Activated CD8-positive, alpha-beta memory T cell treated with anti-CD3 and anti-CD28 coated beads for 24 hours (primary cell): ENCODE data around the gene MAPK4.
"Not testable (repeated sequence)": the region's sequence is repeated elsewhere in the genome, so short reads cannot be mapped to it uniquely, and the experiment has no call there.

ENCODE experiments used
- DNase-seq: peaks from one replicate; pipeline ENCODE4 v3.0.0-alpha.2; 2020

Gene MAPK4

DNA sequence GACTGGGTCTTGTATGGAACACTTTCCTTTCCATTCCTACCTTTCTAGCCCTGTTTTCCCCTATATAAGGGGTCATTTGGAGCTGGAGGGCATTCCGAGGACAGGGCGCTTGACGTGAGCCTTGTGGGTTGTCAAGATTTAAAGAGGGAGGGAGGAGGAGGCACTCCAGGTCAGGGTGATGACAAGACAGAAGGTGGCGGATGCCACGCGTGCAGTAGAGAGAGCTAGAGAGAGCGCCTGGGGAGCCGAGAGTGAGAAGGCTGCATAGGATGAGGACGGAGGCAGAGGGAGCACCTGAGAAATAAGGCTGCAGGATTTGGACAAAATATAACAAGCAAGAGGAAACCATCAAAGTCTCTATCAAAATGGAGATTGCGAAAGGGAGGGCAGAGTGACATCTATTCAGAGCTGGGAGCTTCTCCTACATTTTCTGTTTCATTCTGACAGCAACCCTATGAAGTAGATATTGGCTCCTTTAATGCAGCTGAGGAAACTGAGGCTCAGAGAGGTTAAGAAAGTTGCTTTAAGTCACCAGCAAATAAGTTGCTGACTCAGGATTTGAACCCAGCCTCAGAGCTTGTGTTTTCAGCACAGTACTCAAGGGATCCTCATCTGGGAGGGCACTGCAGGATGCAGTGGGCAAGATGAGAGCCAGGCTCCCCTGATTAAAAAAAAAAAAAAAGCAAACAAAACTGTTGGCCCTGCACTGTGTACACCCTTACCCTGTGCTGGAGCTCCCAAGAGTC lies 135.7 kb downstream of the MAPK4 start:
- no peak for DNase-seq

DNA sequence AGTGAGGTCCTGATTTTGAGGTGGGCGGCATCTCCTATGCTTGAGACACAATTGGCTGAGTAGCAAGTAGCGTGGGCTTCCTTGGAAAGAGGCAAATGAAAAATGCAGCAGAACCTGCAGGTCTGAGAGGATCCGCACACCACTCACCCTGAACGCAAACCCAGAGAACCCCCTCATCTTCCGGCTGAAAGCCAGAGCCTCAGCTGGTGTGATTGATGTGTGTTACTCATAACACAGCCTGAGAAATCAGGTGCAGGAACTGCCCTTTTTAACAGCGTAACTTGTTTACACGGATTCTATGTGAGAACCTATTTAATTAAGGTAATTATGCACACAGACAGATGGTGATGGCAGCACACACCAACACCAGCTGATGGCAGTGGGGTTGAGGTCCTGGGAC lies 136.5 kb downstream of the MAPK4 start:
- DNase-seq: no peak

- DNase-seq: no peak
Observed at GRCh38 chr18:50696929-50697328, 137.0 kb downstream of the MAPK4 start.

- no peak for DNase-seq
Observed at GRCh38 chr18:50697509-50697908, 137.6 kb downstream of the MAPK4 start.

DNA sequence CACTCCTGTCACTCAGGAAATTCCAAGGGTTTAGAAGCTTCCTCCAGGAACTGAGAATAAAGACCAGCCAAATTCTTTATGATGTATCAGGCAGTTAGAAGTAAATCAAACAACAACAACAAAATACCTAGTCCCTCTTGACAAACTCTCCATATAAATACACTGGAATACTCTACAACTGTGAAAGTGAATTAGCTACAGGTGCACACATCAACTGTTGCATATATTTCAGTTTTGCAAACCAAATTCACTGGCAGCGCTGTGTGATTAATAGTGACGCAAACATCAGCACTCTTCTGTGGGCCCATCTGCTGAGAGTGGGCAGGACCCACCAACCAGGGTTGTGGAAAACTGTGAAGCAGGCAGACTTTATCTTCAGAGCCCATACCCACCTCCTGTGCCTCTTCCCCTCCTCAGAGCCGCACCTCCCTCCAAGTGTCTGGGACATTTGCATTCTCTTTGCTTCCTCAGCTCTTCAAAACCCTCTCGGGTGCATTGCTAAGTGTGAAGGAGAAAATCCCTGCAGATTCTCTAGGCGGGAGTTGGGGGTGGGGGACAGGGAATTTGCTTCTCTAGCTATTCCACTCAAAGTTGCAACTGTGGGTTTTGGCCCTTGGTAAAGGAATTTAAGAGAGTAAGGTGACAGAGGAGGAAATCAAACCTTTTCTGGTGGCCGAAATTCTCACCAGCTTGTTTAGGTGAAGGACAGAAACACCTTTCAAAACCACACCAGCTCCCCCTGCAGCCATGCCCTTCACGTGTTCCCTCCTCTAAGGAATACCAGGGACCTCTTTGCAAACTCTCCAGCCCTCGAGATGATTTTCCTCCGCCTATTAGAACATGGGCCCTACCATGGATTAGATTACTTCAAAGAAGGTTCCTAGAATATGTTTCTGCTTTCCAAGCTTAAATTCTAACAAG lies 140.6 kb downstream of the MAPK4 start:
- DNase-seq: no peak

GRCh38 chr18:50704357-50704940 lies 144.6 kb downstream of the MAPK4 start:
- DNase-seq: no peak

DNA sequence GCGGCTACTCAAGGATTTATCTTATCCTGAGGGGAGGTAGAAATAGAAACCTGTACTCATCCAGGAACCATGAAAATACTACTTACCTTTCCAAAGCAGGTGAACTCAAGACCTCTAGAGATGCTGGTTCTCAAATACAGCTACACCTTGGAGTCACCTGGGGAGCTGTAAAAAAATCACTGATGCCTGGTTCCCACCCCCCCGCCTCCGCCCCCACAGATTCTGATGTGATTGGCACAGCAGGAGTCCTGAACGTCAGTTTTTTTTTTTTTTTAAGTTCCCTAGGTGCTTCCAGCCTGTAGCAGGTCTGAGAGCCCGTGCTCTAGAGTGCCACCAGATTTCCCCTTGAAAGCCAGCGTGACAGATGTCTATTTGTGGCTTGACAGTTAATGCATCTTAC lies 146.3 kb downstream of the MAPK4 start:
- DNase-seq: no peak

DNA sequence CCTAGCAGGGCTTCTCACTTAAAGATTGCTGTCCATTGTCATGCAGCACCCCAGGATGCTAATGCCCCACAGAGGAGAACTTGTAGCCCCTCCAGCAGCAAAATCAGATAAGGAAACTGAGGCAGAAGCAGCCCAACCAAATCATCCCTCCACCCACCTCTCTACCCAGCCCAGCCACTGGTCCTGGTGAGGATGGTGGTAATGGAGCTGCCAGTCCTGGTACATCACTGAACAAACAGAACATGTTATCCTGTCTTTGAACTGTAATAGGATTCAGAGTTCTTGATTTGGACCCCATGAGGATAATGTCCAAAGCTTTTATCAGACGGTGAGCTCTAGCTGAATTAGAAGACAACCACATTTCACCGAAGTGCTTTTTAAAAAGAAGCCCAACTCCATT lies 146.8 kb downstream of the MAPK4 start:
- no peak for DNase-seq

GRCh38 chr18:50707297-50707696 lies 147.4 kb downstream of the MAPK4 start:
- not testable (repeated sequence) for DNase-seq

- DNase-seq: no peak
Observed at GRCh38 chr18:50707855-50708469, 148.1 kb downstream of the MAPK4 start.

DNA sequence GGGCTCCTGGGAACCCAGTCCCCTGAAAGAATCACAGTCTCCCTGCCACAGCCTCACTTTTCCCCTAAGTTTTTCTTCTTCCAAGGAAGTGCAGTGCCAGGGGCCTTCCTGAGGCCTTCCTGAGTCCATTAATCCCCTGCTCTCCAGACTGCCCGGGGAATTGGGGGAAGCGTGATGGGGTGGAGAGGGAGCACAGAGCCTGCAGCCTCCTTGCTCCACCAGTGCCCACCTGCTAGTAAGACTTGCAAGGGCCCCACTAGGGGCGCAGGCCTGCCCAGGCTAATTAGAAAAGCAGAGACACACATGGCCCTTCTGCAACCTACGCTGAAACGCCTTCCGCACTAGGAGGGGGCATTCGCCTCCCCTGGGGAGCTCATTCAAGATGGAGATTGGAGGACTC lies 149.3 kb downstream of the MAPK4 start:
- DNase-seq: no peak

DNA sequence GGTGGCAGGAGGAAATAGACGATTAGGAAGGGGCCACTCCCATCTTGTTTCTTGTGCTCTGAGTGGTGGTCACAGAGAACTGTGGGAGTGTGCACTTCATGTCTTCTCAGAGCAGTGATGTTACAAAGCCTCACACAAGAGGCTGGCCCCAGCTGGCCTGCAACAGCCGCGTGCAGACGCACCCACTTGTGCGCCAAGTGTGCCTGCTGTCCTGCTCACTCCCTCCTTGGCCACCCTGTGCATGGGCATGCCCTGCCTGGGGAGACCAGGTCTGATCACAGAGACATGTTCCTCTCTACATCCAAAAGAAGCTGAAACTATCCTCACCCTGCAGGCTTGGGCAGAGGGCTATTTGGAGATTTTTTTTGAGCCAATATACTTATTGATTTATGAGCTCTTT lies 151.5 kb downstream of the MAPK4 start:
- DNase-seq: no peak

DNA sequence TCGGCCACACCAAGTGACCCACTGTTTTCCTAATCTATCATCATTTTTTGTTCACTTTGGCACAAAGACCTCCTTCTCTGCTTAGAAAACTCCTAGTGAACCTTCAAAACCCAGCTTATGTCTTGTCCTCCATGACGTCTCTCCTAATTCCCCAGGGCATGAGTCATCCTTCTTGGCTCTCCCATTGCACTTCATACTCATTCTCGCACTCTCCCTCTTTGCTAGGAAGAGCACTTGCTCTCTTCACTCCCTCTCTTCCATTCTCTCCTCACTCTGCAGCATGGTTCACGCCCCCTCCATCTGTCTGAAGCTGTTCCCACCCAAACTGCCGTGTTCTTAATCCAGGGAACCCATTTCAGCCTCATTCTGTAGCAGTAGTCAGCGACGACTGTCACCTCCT lies 156.0 kb downstream of the MAPK4 start:
- no peak for DNase-seq

DNA sequence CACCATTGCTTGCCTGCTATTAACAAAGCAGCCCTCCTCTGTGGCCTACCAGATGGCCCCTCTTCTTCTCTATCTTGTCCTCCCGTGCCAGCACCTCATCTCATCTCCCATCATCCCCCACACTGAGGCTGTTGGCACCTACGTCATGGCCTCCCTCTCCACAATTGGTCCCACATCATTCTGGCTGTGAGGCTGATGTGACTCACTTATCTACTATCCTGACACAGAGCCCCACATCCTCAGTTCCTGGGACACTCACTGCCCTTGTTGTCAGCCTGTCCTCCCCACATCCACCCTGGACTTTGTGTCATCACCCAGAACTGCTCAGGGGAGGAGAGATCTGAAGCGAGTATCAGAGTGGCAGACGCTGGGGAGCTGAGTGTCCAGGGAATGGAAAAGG lies 157.0 kb downstream of the MAPK4 start:
- no peak for DNase-seq

- no peak for DNase-seq
Observed at GRCh38 chr18:50717563-50717962, 157.7 kb downstream of the MAPK4 start.

DNA sequence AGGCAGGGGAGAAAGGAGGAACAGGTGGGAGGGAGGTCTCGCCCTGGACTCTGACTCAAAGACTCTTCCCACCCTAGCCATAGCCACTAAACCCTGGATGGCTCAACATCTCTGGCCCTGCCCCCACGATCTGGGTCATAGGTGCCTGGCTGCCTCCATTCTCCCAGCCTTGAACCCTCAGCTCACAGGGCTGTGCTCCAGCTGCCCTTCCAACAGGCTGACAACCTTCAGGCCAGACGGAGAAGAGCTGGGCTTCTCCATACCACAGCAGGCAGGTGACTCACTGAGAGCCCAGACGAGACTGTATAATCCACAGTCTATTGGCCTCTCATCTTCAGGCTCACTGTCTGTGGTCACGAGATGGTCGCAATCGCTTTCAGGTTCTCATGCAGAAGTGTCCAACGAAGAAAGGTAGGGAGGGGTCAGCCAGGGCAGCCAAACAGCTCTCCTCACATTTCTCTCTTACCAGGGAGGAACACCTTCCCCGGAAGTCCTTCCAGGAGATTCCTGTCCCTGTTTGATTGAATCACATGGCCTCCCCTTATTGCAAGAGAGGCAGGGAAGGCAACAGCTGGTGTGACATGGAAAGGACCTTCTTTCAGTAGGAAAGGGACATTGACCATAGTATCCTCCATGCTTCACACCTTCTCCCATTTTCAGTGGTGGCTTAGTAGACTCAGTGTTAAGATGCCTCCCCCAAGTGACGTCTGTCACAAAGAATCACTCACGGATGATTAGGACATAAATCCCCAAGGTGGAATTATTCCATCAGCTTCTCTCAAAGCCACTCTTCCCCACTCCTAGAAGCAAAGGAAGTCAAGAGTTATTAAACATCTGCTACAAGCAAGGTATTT lies 159.8 kb downstream of the MAPK4 start:
- no peak for DNase-seq

DNA sequence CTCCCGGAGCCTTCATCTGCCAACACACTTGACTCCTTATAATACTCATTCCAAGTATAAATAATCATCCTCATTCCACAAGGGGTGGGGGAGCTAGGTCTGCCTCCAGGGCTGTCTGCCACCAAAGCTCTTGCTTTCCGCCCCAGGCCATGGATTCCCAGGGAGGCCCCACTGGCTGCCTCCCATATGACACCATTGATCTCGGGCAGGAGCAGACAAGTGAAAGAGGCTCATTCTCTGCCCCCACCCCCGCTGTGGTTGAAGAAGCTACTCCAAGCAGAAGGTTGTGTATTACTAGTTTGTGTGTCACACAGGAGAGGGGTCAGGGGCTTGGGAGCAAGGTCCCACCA lies 160.4 kb downstream of the MAPK4 start:
- no peak for DNase-seq

DNA sequence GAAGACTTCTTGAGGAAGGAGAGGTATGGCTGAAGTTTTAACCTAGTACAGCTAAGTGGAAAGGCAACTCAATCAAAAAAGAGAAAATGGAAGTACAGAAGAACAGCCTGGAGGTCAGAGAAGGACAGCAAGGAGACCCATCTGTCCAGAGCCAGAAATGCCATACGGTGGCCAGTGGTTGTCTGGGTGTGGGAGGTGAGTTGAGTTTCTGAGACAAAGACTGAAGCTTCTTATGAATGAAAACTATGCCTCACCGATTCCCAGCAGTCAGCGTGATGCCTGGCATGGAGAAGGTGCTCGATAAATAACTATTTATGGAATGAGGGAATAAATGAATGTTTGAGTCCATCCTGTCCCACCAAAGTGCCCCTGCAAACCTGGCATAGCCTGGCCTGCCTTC lies 161.1 kb downstream of the MAPK4 start:
- DNase-seq: no peak

GRCh38 chr18:50721451-50722120 lies 161.7 kb downstream of the MAPK4 start:
- DNase-seq: no peak

- DNase-seq: no peak
Observed at GRCh38 chr18:50722311-50722710, 162.4 kb downstream of the MAPK4 start.

DNA sequence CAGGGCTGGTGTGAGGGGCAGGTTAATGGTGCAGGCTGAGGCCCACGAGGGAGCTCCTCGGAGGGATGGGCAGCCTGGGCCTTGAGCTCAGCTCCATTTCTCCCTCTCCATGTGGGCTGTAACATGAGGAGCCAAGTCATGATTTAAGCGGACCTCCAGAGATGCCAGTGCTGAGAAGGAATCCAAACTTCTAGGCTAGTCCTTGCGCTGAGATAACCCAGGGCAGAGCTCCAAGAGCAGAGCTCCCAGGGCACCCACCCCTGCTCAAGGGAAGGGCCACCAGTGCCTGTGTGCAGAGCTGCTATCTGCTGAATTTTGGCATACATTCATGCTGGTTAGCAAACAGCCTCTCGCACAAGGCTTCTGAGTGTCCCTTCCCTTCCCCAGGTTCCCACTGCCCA lies 164.9 kb downstream of the MAPK4 start:
- DNase-seq: no peak
